ENCODE data around the gene MET. TPM values are rescaled to one million over a fixed set of nuclear protein-coding genes. Genes with fewer than 3 reads are reported as not detected.
"Not testable (repeated sequence)": the region's sequence is repeated elsewhere in the genome, so short reads cannot be mapped to it uniquely, and the experiment has no call there.

The MET gene
- total and polyA plus RNA-seq, 2 donors = 1.4 to 12.0 TPM

- not testable (repeated sequence) for H3K9me3 ChIP-seq (ENCODE audit: control insufficient read depth in 2 of 2, insufficient read depth in 1 of 2, low read length in 1 of 2); H3K27me3 ChIP-seq (ENCODE audit: control insufficient read depth in 2 of 2, insufficient read depth in 1 of 2, low read length in 1 of 2); H3K4me1 ChIP-seq (ENCODE audit: control insufficient read depth in 2 of 2, insufficient read depth in 2 of 2, low read length in 2 of 2); H3K36me3 ChIP-seq (ENCODE audit: control insufficient read depth in 2 of 2, insufficient read depth in 2 of 2, low read length in 1 of 2); H3K27ac ChIP-seq (ENCODE audit: low read depth in 1 of 2, low read length in 1 of 2); H3K4me3 ChIP-seq (ENCODE audit: low read length in 2 of 2); DNase-seq (ENCODE audit: low read depth in 6 of 9, low spot score in 9 of 9)
- 97% methylated on average over 4 of the region's 4 CpGs for WGBS
Observed at GRCh38 chr7:116751070-116751469, 79.1 kb downstream of the MET start.

DNA sequence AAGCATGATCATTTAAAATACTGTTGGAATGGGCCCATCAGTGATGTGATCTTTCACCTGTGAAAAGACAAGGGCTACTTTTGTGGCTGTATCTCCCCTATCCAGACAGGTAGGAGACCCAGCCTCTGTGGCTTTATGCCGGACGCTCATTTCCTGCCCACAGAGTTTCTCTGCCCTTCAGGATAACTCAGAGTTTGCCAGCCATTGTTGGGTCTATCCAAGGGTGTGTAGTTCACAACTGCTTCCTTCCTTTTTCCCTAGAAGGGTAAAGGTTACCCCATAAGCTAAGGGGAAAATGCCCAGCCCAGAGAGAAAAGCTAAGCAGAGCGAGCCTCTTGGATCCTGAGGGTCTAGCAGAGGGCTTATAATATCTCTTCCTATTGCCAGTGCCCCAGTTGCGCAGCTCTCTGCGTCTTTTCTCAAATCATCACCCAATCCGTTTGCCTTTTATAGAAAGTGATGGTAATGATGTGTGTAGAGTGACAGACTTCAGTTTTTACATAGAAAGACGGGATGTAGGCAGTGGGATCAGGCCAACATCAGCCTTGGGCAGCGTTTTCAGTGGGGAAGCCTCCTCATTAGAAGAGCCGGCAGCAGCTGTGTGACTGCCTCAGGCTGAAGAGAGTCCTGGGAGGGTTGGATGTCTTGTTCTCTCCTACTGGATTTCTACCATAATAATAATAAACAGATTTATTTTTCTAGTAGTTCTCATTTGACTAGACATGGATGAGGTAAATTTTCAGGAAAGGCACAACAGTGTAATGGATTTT, 80.5 kb downstream of the MET start:
- DNase-seq (ENCODE audit: low read depth in 6 of 9, low spot score in 9 of 9) = no peak

GRCh38 chr7:116753130-116753529, 81.1 kb downstream of the MET start:
- no peaks in the 10 kb centered on the region for H3K36me3 ChIP-seq (ENCODE audit: control insufficient read depth in 2 of 2, insufficient read depth in 2 of 2, low read length in 1 of 2)
- no peaks in the 10 kb centered on the region for H3K27me3 ChIP-seq (ENCODE audit: control insufficient read depth in 2 of 2, insufficient read depth in 1 of 2, low read length in 1 of 2)
- H3K27ac ChIP-seq (ENCODE audit: low read depth in 1 of 2, low read length in 1 of 2) = no peak overlapping the region
- H3K9me3 ChIP-seq (ENCODE audit: control insufficient read depth in 2 of 2, insufficient read depth in 1 of 2, low read length in 1 of 2) = no peaks in the 10 kb centered on the region
- no peak for DNase-seq (ENCODE audit: low read depth in 6 of 9, low spot score in 9 of 9)
- 96% methylated on average over 2 of the region's 2 CpGs for WGBS
- no peak overlapping the region for H3K4me3 ChIP-seq (ENCODE audit: low read length in 2 of 2)
- H3K4me1 ChIP-seq (ENCODE audit: control insufficient read depth in 2 of 2, insufficient read depth in 2 of 2, low read length in 2 of 2) = no peaks in the 10 kb centered on the region

More for the DNA sequence above, 80.5 kb downstream of the MET start:
- Histone ChIP-seq H3K27me3 (ENCODE audit: control insufficient read depth in 2 of 2, insufficient read depth in 1 of 2, low read length in 1 of 2) (no peaks in the 10 kb centered on the region), H3K36me3 (ENCODE audit: control insufficient read depth in 2 of 2, insufficient read depth in 2 of 2, low read length in 1 of 2) (no peaks in the 10 kb centered on the region), H3K4me3 (ENCODE audit: low read length in 2 of 2) (no peak overlapping the region), H3K9me3 (ENCODE audit: control insufficient read depth in 2 of 2, insufficient read depth in 1 of 2, low read length in 1 of 2) (no peaks in the 10 kb centered on the region), H3K4me1 (ENCODE audit: control insufficient read depth in 2 of 2, insufficient read depth in 2 of 2, low read length in 2 of 2) (no peaks in the 10 kb centered on the region), H3K27ac (ENCODE audit: low read depth in 1 of 2, low read length in 1 of 2) (no peak overlapping the region)
- WGBS = 75% methylated on average over 9 of the region's 9 CpGs

- no peaks in the 10 kb centered on the region for H3K4me1 ChIP-seq (ENCODE audit: control insufficient read depth in 2 of 2, insufficient read depth in 2 of 2, low read length in 2 of 2)
- H3K27me3 ChIP-seq (ENCODE audit: control insufficient read depth in 2 of 2, insufficient read depth in 1 of 2, low read length in 1 of 2) = no peaks in the 10 kb centered on the region
- no peak overlapping the region for H3K4me3 ChIP-seq (ENCODE audit: low read length in 2 of 2)
- whole genome bisulfite sequencing = 96% methylated on average over 4 of the region's 4 CpGs
- H3K36me3 ChIP-seq (ENCODE audit: control insufficient read depth in 2 of 2, insufficient read depth in 2 of 2, low read length in 1 of 2) = no peaks in the 10 kb centered on the region
- no peak overlapping the region for H3K27ac ChIP-seq (ENCODE audit: low read depth in 1 of 2, low read length in 1 of 2)
- no peaks in the 10 kb centered on the region for H3K9me3 ChIP-seq (ENCODE audit: control insufficient read depth in 2 of 2, insufficient read depth in 1 of 2, low read length in 1 of 2)
- DNase-seq (ENCODE audit: low read depth in 6 of 9, low spot score in 9 of 9) = no peak
Observed at GRCh38 chr7:116754186-116754585, 82.2 kb downstream of the MET start.

GRCh38 chr7:116757283-116757682, 85.3 kb downstream of the MET start:
- Histone ChIP-seq H3K9me3 (ENCODE audit: control insufficient read depth in 2 of 2, insufficient read depth in 1 of 2, low read length in 1 of 2) (no peaks in the 10 kb centered on the region), H3K36me3 (ENCODE audit: control insufficient read depth in 2 of 2, insufficient read depth in 2 of 2, low read length in 1 of 2) (no peaks in the 10 kb centered on the region), H3K27ac (ENCODE audit: low read depth in 1 of 2, low read length in 1 of 2) (no peak overlapping the region), H3K4me1 (ENCODE audit: control insufficient read depth in 2 of 2, insufficient read depth in 2 of 2, low read length in 2 of 2) (no peaks in the 10 kb centered on the region), H3K27me3 (ENCODE audit: control insufficient read depth in 2 of 2, insufficient read depth in 1 of 2, low read length in 1 of 2) (no peaks in the 10 kb centered on the region), H3K4me3 (ENCODE audit: low read length in 2 of 2) (no peak overlapping the region)
- no peak for DNase-seq (ENCODE audit: low read depth in 6 of 9, low spot score in 9 of 9)
- 99% methylated on average over 4 of the region's 4 CpGs for WGBS

DNA sequence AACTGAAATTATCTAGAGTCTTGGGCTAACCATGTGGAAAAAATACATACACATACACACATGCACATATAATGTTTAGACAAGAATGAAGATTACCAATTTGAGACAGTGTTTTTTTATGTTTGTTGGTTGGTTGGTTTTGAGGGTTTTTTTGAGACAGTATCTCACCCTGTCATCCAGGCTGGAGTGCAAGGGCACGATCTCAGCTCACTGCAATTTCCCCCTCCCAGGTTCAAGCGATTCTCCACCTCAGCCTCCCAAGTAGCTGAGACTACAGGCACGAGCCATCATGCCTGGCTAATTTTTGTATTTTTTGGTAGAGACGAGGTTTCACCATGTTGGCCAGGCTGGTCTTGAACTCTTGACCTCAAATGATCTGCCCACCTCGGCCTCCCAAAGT, 87.6 kb downstream of the MET start:
- H3K9me3 ChIP-seq (ENCODE audit: control insufficient read depth in 2 of 2, insufficient read depth in 1 of 2, low read length in 1 of 2); DNase-seq (ENCODE audit: low read depth in 6 of 9, low spot score in 9 of 9); H3K36me3 ChIP-seq (ENCODE audit: control insufficient read depth in 2 of 2, insufficient read depth in 2 of 2, low read length in 1 of 2); H3K27me3 ChIP-seq (ENCODE audit: control insufficient read depth in 2 of 2, insufficient read depth in 1 of 2, low read length in 1 of 2); H3K27ac ChIP-seq (ENCODE audit: low read depth in 1 of 2, low read length in 1 of 2); H3K4me1 ChIP-seq (ENCODE audit: control insufficient read depth in 2 of 2, insufficient read depth in 2 of 2, low read length in 2 of 2); H3K4me3 ChIP-seq (ENCODE audit: low read length in 2 of 2): not testable (repeated sequence)
- 95% methylated on average over 5 of the region's 5 CpGs for WGBS

DNA sequence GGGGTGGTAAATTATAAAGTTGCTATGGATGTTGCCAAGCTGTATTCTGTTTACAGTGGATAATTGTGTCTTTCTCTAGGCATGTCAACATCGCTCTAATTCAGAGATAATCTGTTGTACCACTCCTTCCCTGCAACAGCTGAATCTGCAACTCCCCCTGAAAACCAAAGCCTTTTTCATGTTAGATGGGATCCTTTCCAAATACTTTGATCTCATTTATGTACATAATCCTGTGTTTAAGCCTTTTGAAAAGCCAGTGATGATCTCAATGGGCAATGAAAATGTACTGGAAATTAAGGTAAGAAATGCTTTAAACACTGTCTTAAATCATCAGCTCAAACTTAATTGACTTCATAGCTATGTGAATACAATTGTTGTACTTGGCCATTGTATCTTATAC, 91.0 kb downstream of the MET start:
- Histone ChIP-seq H3K4me3 (ENCODE audit: low read length in 2 of 2) (no peak overlapping the region), H3K4me1 (ENCODE audit: control insufficient read depth in 2 of 2, insufficient read depth in 2 of 2, low read length in 2 of 2) (no peaks in the 10 kb centered on the region), H3K9me3 (ENCODE audit: control insufficient read depth in 2 of 2, insufficient read depth in 1 of 2, low read length in 1 of 2) (no peaks in the 10 kb centered on the region), H3K36me3 (ENCODE audit: control insufficient read depth in 2 of 2, insufficient read depth in 2 of 2, low read length in 1 of 2) (no peaks in the 10 kb centered on the region), H3K27me3 (ENCODE audit: control insufficient read depth in 2 of 2, insufficient read depth in 1 of 2, low read length in 1 of 2) (no peaks in the 10 kb centered on the region), H3K27ac (ENCODE audit: low read depth in 1 of 2, low read length in 1 of 2) (no peak overlapping the region)
- WGBS = 98% methylated on average over 1 of the region's 1 CpG
- DNase-seq (ENCODE audit: low read depth in 6 of 9, low spot score in 9 of 9) = no peak

GRCh38 chr7:116763647-116764046, 91.7 kb downstream of the MET start:
- H3K27me3 ChIP-seq (ENCODE audit: control insufficient read depth in 2 of 2, insufficient read depth in 1 of 2, low read length in 1 of 2) = no peaks in the 10 kb centered on the region
- 93% methylated on average over 1 of the region's 1 CpG for WGBS
- DNase-seq (ENCODE audit: low read depth in 6 of 9, low spot score in 9 of 9) = no peak
- no peak overlapping the region for H3K27ac ChIP-seq (ENCODE audit: low read depth in 1 of 2, low read length in 1 of 2)
- H3K36me3 ChIP-seq (ENCODE audit: control insufficient read depth in 2 of 2, insufficient read depth in 2 of 2, low read length in 1 of 2) = no peaks in the 10 kb centered on the region
- no peaks in the 10 kb centered on the region for H3K4me1 ChIP-seq (ENCODE audit: control insufficient read depth in 2 of 2, insufficient read depth in 2 of 2, low read length in 2 of 2)
- H3K4me3 ChIP-seq (ENCODE audit: low read length in 2 of 2) = no peak overlapping the region
- no peaks in the 10 kb centered on the region for H3K9me3 ChIP-seq (ENCODE audit: control insufficient read depth in 2 of 2, insufficient read depth in 1 of 2, low read length in 1 of 2)

DNA sequence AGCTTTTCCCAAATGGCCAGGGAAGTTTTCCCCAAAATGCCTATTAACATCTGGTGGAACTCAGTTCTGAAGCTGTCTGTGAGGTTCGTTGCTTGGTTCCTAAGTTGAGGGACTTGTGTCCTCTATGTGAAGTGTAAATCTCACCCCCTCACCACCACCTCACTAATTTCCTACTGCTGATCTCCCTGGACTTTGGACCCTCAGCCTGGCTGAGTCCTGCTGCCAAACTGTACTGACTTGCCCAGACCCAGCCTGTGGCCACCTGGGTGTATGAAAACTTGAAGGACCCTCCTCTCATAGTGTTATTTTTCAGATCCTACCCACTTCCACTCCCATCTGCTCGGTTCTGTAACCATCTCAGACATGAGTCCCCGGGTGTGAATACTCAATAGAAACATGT, 94.9 kb downstream of the MET start:
- 90% methylated on average over 3 of the region's 3 CpGs for WGBS
- Histone ChIP-seq H3K27ac (ENCODE audit: low read depth in 1 of 2, low read length in 1 of 2) (no peak overlapping the region), H3K36me3 (ENCODE audit: control insufficient read depth in 2 of 2, insufficient read depth in 2 of 2, low read length in 1 of 2) (no peaks in the 10 kb centered on the region), H3K4me1 (ENCODE audit: control insufficient read depth in 2 of 2, insufficient read depth in 2 of 2, low read length in 2 of 2) (no peaks in the 10 kb centered on the region), H3K27me3 (ENCODE audit: control insufficient read depth in 2 of 2, insufficient read depth in 1 of 2, low read length in 1 of 2) (no peaks in the 10 kb centered on the region), H3K9me3 (ENCODE audit: control insufficient read depth in 2 of 2, insufficient read depth in 1 of 2, low read length in 1 of 2) (no peaks in the 10 kb centered on the region), H3K4me3 (ENCODE audit: low read length in 2 of 2) (no peak overlapping the region)
- DNase-seq (ENCODE audit: low read depth in 6 of 9, low spot score in 9 of 9) = no peak
